Gastrocnemius medialis (tissue), 4 donors: ENCODE data around the gene DTL.

Experiments
- CTCF ChIP-seq, 5 experiments: fragments of 450-650 bp in 3 of 5; fragments of 200-600 bp in 2 of 5; sonication (generic) in 2 of 5; IDR thresholded peaks in 4 of 5; conservative IDR thresholded peaks in 1 of 5; 1 replicate in 4 of 5; 2 replicates in 1 of 5; pipeline ENCODE4 v1.5.1; 2016 to 2019; ENCODE audit warnings: antibody characterized with exemption in 5 of 5, mild to moderate bottlenecking in 3 of 5, moderate library complexity in 3 of 5
- POLR2A ChIP-seq, 2 donors: fragments of 450-650 bp; IDR thresholded peaks; one replicate each; pipeline ENCODE4 v1.6.1; 2017; ENCODE audit warnings: antibody characterized with exemption in 2 of 2, mild to moderate bottlenecking in 2 of 2, moderate library complexity in 2 of 2

GRCh38 chr1:212125654-212126053 is 90.1 kb downstream of the DTL start:
- TF ChIP-seq CTCF (IDR thresholded peaks at IDR 0.05 in 4 of 5, conservative IDR thresholded peaks at IDR 0.05 in 1 of 5) = no peak
- no peak for TF ChIP-seq POLR2A (IDR thresholded peaks at IDR 0.05)
